HS-27A (cell line): ENCODE results near the gene HOXB3.

Experiments
- DNase-seq: peaks from one replicate; pipeline ENCODE4 v3.0.0-alpha.2; 2012; ENCODE audit warnings: low read depth, missing footprints

HOXB3 gene

GRCh38 chr17:48556576-48557401, 33.3 kb downstream of the HOXB3 start:
- no peak for DNase-seq

GRCh38 chr17:48556229-48556575, 33.8 kb downstream of the HOXB3 start:
- no peak for DNase-seq

- DNase-seq = no peak
Measured at GRCh38 chr17:48555258-48556228, 34.5 kb downstream of the HOXB3 start.

GRCh38 chr17:48554412-48555257, 35.4 kb downstream of the HOXB3 start:
- DNase-seq = no peak

GRCh38 chr17:48553826-48554225, 36.2 kb downstream of the HOXB3 start:
- no peak for DNase-seq

GRCh38 chr17:48553190-48553547, 36.9 kb downstream of the HOXB3 start:
- DNase-seq = no peak

GRCh38 chr17:48552466-48553189, 37.4 kb downstream of the HOXB3 start:
- DNase-seq = no peak

GRCh38 chr17:48551596-48552465, 38.2 kb downstream of the HOXB3 start:
- no peak for DNase-seq

GRCh38 chr17:48551214-48551555, 38.9 kb downstream of the HOXB3 start:
- DNase-seq = no peak

- no peak for DNase-seq
Measured at GRCh38 chr17:48550502-48551213, 39.4 kb downstream of the HOXB3 start.

- DNase-seq = no peak
Measured at GRCh38 chr17:48549914-48550501, 40.0 kb downstream of the HOXB3 start.

- DNase-seq = no peak
Measured at GRCh38 chr17:48549281-48549630, 40.8 kb downstream of the HOXB3 start.

- DNase-seq = no peak
Measured at GRCh38 chr17:48548523-48549280, 41.3 kb downstream of the HOXB3 start.

GRCh38 chr17:48547808-48548522, 42.1 kb downstream of the HOXB3 start:
- DNase-seq = no peak

- DNase-seq = no peak
Measured at GRCh38 chr17:48546924-48547807, 42.9 kb downstream of the HOXB3 start.

- DNase-seq = no peak
Measured at GRCh38 chr17:48546137-48546923, 43.7 kb downstream of the HOXB3 start.
